Fibroblast of lung (primary cell): ENCODE data around the gene SPI1. TPM values are rescaled to one million over a fixed set of nuclear protein-coding genes. Genes with fewer than 3 reads are reported as not detected.

Source experiments
- DNase-seq, 2 donors: peaks; one replicate each; pipeline versions ENCODE4 v3.0.0 to v3.0.0-alpha.2; 2010; ENCODE audit warnings: low read depth in 2 of 2
- H2AFZ ChIP-seq: 2 replicates; pipeline ENCODE4 v1.5.1; 2012; ENCODE audit warnings: low read length, control low read depth, inconsistent platforms
- H3K27ac ChIP-seq: 2 replicates; pipeline ENCODE4 v1.5.1; 2011; ENCODE audit warnings: low read length, control low read depth; ENCODE audit not compliant: insufficient read depth
- H3K27me3 ChIP-seq: 2 replicates; pipeline ENCODE4 v1.5.1; 2011; ENCODE audit warnings: mild to moderate bottlenecking, low read length; ENCODE audit not compliant: control insufficient read depth, insufficient read depth
- H3K36me3 ChIP-seq: 2 replicates; pipeline ENCODE4 v1.5.1; 2011; ENCODE audit warnings: low read length; ENCODE audit not compliant: control insufficient read depth, insufficient read depth
- H3K4me1 ChIP-seq: 2 replicates; pipeline ENCODE4 v1.5.1; 2011; ENCODE audit warnings: low read length; ENCODE audit not compliant: control insufficient read depth, insufficient read depth; ENCODE audit errors: extremely low read depth
- H3K4me2 ChIP-seq: 2 replicates; pipeline ENCODE4 v1.5.1; 2011; ENCODE audit warnings: low read length, control low read depth; ENCODE audit not compliant: insufficient read depth; ENCODE audit errors: extremely low read depth
- H3K4me3 ChIP-seq, 4 experiments: fragments of 200-600 bp in 1 of 4; sonication (generic) in 1 of 4; replicated peaks in 1 of 4; 2 replicates each; pipeline ENCODE4 v1.5.1; 2011 to 2016; ENCODE audit warnings: low read length in 4 of 4, low read depth in 3 of 4, mild to moderate bottlenecking in 3 of 4, control low read depth in 2 of 4, inconsistent platforms in 1 of 4, mixed read lengths in 1 of 4; ENCODE audit not compliant: insufficient read depth in 1 of 4; ENCODE audit errors: control extremely low read depth in 1 of 4
- H3K79me2 ChIP-seq: 2 replicates; pipeline ENCODE4 v1.5.1; 2012; ENCODE audit warnings: mild to moderate bottlenecking, low read length, inconsistent platforms; ENCODE audit not compliant: control insufficient read depth, insufficient read depth
- H3K9ac ChIP-seq: 2 replicates; pipeline ENCODE4 v1.5.1; 2011; ENCODE audit warnings: mild to moderate bottlenecking, low read length, control low read depth; ENCODE audit not compliant: insufficient read depth
- H3K9me3 ChIP-seq: 2 replicates; pipeline ENCODE4 v1.5.1; 2012; ENCODE audit warnings: low read depth, low read length; ENCODE audit not compliant: control insufficient read depth, insufficient read depth
- H4K20me1 ChIP-seq: 2 replicates; pipeline ENCODE4 v1.5.1; 2011; ENCODE audit warnings: low read length; ENCODE audit not compliant: control insufficient read depth, insufficient read depth; ENCODE audit errors: extremely low read depth
- EZH2 ChIP-seq: IDR thresholded peaks from 2 replicates; pipeline ENCODE4 v1.5.1; 2012; ENCODE audit warnings: low read length, control low read depth, mild to moderate bottlenecking; ENCODE audit errors: missing control alignments
- polyA plus RNA-seq, 2 donors: library from polyadenylated mRNA; depleted of rRNA in 1 of 2; stranded (reverse) in 1 of 2; unstranded in 1 of 2; fragments of >200 nt; gene quantifications; 2 replicates each; pipeline ENCODE4 v1.2.1, GENCODE V29; 2011 to 2012; ENCODE audit warnings: missing spikeins in 1 of 2
- total RNA-seq: library from RNA; depleted of rRNA; stranded (reverse); fragments of >200 nt; gene quantifications from 2 replicates; pipeline ENCODE4 v1.2.1, GENCODE V29; 2014
- TF ChIP-seq, protein P1 (sequence below), 2 donors: IDR thresholded peaks in 1 of 2; conservative IDR thresholded peaks in 1 of 2; 1 replicate in 1 of 2; 2 replicates in 1 of 2; pipeline ENCODE4 v1.5.1; 2011 to 2012; ENCODE audit warnings: low read length in 2 of 2, control low read depth in 1 of 2, inconsistent platforms in 1 of 2, low read depth in 1 of 2, mild to moderate bottlenecking in 1 of 2

The SPI1 gene
- total and polyA plus RNA-seq, 2 donors (not counting 1 experiment from before 2014, with no cell fraction given): not detected

DNA sequence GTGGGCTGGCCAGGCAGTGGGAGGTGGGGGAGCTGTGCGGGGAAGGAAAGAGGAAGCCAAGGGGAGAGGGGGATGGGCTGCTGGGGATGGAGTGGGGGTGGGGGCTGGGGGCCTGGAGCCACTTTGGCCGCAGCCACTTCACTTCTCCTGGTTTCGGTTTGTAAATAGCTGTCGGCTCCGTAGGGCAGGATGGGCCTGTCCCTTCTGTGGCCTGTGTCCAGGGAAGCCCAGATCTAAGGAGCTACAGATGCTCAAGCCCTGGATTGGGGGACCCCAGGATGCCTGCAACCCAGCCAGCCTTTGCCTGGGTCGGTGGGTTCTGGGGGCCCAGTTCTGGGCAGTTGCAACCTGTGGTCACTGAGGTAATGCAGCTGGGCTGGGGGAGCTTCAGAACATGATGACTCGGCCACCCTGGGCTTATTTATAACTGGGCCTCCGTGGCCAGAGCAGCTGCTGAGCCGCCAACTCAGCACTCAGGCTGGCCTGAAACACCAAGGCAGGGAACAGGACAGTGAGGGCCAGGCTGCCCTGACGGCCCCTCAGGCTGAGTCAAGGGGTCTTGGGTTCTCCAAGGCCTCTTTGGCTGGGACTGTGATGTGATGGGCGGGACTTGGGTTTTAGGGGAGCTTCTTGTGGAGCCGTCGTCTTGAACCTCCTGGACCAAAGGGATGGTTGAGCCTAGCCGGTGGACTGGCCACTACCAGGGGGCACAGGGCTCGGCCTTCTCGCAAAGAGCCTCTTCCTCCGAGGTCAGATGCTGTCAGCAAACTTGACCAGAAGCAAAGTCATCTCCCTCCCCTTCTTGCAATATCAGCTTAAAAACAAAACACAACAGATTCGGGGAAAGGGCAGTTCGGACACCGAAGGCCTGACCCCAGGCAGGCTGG, 15.1 kb upstream of the SPI1 start:
- no peak for TF ChIP-seq EZH2
- TF ChIP-seq, protein P1, sequence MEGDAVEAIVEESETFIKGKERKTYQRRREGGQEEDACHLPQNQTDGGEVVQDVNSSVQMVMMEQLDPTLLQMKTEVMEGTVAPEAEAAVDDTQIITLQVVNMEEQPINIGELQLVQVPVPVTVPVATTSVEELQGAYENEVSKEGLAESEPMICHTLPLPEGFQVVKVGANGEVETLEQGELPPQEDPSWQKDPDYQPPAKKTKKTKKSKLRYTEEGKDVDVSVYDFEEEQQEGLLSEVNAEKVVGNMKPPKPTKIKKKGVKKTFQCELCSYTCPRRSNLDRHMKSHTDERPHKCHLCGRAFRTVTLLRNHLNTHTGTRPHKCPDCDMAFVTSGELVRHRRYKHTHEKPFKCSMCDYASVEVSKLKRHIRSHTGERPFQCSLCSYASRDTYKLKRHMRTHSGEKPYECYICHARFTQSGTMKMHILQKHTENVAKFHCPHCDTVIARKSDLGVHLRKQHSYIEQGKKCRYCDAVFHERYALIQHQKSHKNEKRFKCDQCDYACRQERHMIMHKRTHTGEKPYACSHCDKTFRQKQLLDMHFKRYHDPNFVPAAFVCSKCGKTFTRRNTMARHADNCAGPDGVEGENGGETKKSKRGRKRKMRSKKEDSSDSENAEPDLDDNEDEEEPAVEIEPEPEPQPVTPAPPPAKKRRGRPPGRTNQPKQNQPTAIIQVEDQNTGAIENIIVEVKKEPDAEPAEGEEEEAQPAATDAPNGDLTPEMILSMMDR (conservative IDR thresholded peaks at IDR 0.05 in 1 of 2, IDR thresholded peaks at IDR 0.05 in 1 of 2; ENCODE audit: low read depth in 1 of 2, low read length in 2 of 2): no peak

DNA sequence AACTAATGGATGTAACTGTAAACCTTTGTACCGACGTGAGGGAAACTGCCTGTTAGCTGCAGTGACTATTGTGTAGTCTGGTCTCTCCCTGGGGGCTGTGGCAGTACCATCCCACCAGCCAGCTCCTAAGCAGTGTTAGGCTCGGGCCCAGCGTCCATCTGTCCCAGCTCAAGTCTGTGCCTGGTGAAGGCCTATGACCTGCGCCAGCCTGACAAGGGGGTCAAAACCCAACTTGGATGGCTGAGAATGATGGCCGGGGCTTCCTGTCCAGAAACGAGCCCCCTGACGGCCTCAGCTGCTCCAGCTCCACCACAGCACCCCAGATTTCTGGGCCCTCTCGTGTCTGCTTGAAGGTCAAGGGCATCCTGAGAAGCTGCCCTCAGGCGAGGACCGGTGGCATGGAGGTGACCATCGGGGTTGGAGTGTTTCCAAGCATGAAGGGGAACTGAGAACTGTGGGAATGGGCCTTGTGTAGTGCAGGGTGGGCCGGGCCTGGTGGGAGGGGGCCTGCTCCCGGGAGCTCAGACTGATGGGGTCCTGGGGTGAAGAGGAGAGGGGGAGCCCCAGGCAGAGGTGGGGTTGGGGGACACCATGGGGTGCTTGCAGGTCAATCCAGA, 14.3 kb upstream of the SPI1 start:
- Histone ChIP-seq H3K4me3 (no peak overlapping the region), H3K4me2 (no peak overlapping the region), H3K27ac (no peak overlapping the region), H3K4me1 (peaks cover 8% of the 10 kb centered on the region), H2AFZ (no peak overlapping the region), H4K20me1 (no peaks in the 10 kb centered on the region), H3K9me3 (no peaks in the 10 kb centered on the region), H3K27me3 (no peaks in the 10 kb centered on the region), H3K9ac (no peak overlapping the region), H3K36me3 (no peaks in the 10 kb centered on the region), H3K79me2 (no peaks in the 10 kb centered on the region)
- no peak for DNase-seq
- TF ChIP-seq, protein P1 (conservative IDR thresholded peaks at IDR 0.05 in 1 of 2, IDR thresholded peaks at IDR 0.05 in 1 of 2; ENCODE audit: low read depth in 1 of 2, low read length in 2 of 2): no peak
- no peak for TF ChIP-seq EZH2

More for the DNA sequence above, 15.1 kb upstream of the SPI1 start:
- Histone ChIP-seq H3K4me1 (peaks cover 8% of the 10 kb centered on the region), H3K27ac (peak overlapping the region; percentile 23), H3K36me3 (no peaks in the 10 kb centered on the region), H3K4me2 (peak overlapping the region; percentile 59), H4K20me1 (no peaks in the 10 kb centered on the region), H2AFZ (peak overlapping the region; percentile 36), H3K79me2 (no peaks in the 10 kb centered on the region), H3K27me3 (no peaks in the 10 kb centered on the region), H3K9ac (no peak overlapping the region), H3K4me3 (no peak overlapping the region), H3K9me3 (no peaks in the 10 kb centered on the region)
- peak; percentile 63 to 76 for DNase-seq

DNA sequence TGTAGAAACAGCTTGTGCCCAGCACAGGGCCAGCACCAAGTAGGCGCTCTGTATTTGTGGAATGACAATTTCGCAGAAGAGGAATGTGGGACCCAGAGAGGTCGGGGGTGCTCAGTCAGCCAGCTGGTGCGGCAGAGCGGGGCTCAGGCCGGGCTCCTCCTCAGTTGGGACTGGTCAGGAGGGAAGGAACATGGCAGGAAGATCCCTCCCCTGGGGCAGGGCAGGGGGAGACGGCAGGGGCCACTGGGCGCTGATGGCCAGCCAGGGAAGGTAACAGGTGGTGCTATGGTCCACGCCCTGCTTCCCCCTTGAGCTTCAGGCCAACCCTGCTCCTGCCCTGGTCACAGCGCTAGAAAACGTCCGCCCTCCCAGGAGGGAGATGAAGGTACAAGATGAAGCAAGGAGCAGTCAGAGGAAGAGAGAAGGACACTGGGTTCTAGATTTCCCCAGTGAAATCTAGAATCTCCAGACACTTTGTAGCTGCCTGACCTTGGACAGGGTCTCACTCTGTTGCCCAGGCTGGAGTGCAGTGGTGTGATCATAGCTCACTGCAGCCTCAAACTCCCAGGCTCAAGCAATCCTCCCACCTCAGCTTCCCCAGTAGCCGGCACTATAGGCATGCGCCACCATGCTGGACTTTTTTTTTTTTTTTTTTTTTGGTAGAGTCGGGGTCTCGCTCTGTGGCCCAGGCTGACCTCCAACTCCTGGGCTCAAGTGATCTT, 13.5 kb upstream of the SPI1 start:
- DNase-seq: no peak
- no peaks in the 10 kb centered on the region for H3K27me3 ChIP-seq
- no peaks in the 10 kb centered on the region for H3K79me2 ChIP-seq
- no peak overlapping the region for H3K27ac ChIP-seq
- no peak overlapping the region for H2AFZ ChIP-seq
- H3K4me1 ChIP-seq: peaks cover 8% of the 10 kb centered on the region
- H3K9ac ChIP-seq: no peak overlapping the region
- no peaks in the 10 kb centered on the region for H3K9me3 ChIP-seq
- no peak overlapping the region for H3K4me3 ChIP-seq
- no peaks in the 10 kb centered on the region for H3K36me3 ChIP-seq
- no peak overlapping the region for H3K4me2 ChIP-seq
- H4K20me1 ChIP-seq: no peaks in the 10 kb centered on the region
- TF ChIP-seq, protein P1 (conservative IDR thresholded peaks at IDR 0.05 in 1 of 2, IDR thresholded peaks at IDR 0.05 in 1 of 2; ENCODE audit: low read depth in 1 of 2, low read length in 2 of 2): no peak
- TF ChIP-seq EZH2: no peak
